GM19193 (cell line): ENCODE measurements around the gene PPP3CA.

ENCODE experiments used
- POLR2A ChIP-seq: IDR thresholded peaks from 4 replicates; pipeline ENCODE4 v1.6.1; 2011; ENCODE audit not compliant: insufficient read depth, insufficient read length; ENCODE audit errors: extremely low read depth

PPP3CA gene

DNA sequence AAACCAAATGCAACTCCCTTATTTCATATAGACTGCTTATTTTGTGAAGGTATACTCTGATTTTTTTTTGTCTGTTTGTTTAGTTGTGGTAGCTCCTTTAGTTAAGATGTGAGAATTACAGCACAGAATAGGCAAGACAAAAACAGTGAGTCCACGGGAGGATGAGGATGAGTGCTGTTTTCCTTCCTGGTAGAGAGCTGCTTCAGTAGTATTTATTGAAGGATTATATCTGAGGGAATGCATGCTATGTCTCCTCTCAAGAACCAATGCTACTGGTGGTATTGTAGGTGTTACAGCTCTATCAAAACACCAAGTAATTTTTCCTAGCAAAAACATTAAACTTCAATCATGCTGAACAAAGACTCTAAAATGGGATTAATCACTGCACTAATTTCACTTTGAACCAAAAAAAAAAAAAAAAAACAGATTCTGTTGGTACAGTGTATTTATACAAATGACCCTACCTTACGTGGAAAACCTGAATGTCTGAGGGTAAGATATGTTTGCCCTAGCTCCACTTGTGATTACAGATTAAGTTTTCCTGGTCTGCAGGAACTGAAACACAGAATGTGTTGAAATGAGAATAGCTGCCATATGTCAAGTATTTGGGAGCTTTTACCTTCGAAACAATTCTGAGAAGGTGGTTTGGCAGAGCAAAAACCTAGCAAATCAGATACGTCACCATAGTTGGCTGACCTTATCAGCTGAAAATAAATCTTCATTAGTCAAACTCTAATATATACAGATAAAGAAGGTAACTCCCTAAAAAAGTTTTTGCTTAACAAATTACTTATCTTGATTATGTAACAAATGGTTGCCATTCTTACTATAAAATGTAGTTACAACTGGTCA, 40.3 kb downstream of the PPP3CA start:
- TF ChIP-seq POLR2A: no peak

GRCh38 chr4:101306225-101306624, 41.1 kb downstream of the PPP3CA start:
- TF ChIP-seq POLR2A: no peak

GRCh38 chr4:101304916-101305315, 42.4 kb downstream of the PPP3CA start:
- no peak for TF ChIP-seq POLR2A

- no peak for TF ChIP-seq POLR2A
These were observed 47.3 kb downstream of the PPP3CA start for GRCh38 chr4:101299899-101300540.

DNA sequence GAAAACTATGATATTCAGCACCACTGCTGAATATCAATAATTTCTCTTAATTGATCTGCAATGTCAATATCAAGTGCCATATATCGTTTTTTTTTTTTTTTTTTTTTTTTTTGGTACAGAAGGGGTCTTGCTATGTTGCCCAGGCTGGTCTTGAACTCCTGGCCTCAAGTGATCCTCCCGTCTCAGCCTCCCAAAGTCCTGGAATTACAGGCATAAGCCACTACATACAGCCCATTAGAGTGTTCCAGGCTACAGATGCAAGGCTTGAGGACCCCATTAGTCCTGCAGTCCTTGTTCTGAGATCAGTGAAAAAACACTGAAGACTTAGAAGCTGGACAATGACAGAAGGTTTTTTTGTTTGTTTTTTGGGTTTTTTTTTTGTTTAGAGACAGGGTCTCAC, 48.3 kb downstream of the PPP3CA start:
- TF ChIP-seq POLR2A: no peak

DNA sequence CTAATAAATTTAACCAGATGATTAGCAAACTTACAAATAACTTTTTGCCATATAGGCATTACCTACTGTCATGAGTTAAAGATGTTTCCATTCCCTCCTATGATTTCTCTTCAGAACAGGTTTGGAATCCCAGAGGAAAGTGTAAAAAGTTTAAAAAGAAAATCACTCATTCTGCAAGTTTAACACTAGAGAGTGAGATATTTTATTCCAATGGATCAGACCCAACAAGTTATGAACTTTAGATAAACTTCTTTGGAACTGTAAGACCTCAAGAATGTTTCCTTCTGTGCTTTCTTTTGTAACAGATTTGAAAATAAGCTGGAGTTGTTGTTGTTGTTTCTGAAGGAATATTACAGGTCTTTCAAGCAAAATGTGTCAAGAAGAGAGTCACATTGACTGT, 51.6 kb downstream of the PPP3CA start:
- TF ChIP-seq POLR2A: no peak

DNA sequence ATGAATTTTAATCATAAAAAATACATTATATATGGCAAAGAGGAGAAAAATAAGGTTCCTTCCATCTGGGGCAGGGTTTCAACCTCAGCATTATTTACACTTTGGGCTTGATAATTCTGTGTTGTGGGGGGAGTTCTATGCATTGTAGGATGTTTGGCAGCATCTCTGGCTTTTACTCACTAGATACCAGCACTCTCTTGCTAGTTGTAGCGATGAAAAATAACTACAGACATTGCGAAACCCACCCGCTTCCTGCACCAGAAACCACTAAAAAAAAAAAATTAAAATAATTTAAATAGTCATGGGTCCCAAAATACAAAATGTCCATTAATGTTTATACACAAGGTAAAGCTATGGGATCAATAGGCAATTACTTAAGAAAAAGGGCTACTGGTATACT, 52.7 kb downstream of the PPP3CA start:
- no peak for TF ChIP-seq POLR2A

- TF ChIP-seq POLR2A: no peak
These were observed 54.4 kb downstream of the PPP3CA start for GRCh38 chr4:101292901-101293300.

DNA sequence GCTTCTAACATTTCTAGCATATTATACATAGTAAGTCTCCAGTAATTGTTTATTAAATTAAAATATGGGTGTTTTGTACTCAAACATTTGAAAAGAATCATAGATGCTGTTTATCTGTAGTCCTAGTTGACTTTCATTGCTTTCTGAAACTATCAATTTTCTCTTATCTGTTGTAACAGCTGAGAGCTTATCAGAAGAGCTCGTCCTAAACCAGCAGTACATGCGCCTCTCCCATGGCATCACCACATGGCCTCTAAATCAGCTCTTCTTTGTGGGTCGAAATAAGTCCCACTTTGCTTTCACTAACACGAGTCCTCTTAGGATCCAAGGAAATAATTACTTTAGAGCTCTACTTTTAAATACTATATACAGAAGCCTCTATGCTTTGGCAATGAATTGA, 55.1 kb downstream of the PPP3CA start:
- no peak for TF ChIP-seq POLR2A

- no peak for TF ChIP-seq POLR2A
These were observed 56.1 kb downstream of the PPP3CA start for GRCh38 chr4:101291198-101291597.

DNA sequence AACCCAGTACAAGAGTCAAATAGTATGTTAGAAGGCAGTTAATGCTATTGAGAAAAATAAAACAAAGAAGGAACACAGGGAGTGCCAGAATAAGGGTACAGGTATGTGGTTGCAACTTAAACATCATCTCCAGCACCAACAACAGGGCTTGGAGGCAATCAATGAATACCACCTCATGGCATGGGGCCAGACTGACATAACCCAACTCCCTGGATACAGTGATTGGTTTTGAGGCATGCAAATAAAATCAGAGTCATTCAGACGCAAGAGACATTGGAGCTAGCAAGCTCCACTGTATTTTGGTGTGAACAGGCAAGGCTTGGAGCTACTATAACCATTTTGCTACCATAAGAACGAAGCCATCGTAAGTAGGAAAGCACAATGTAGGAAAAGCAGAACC, 56.7 kb downstream of the PPP3CA start:
- no peak for TF ChIP-seq POLR2A

GRCh38 chr4:101289306-101289705, 58.0 kb downstream of the PPP3CA start:
- no peak for TF ChIP-seq POLR2A

DNA sequence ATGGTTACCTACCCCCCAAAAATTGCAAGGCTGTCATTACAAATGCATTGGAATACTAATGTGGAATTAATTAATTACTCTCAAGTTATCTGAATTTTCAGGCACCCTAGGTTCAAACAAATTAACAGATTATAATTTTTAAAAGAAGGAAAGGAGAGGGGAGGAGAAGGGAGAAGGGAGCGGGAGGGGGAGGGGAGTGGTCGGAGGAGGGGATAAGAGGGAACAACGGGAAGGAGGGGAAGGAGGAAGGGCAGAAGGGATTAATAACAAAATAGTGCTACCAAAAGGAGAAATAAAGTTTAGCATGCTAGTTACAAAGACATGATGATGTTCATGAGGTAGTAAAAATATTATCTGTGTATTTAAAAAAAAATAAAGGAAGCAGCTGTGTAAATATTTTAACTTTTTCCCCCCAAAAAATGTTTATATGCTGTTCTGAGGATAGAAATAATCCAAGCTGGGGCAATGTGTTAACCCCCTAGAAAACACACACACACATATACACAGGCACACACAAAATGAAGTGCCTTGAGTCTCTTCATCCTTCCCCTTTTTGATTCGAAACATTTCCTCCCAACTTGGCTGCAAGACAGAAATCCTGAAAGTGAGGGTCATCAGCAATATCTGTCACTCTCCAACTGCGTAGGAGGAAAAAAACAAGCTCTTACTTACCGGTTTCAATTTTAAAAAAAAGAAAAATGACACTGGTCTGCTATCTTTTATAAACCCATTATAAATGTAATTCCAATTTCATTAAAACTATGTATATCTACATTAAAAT, 58.8 kb downstream of the PPP3CA start:
- TF ChIP-seq POLR2A: no peak

DNA sequence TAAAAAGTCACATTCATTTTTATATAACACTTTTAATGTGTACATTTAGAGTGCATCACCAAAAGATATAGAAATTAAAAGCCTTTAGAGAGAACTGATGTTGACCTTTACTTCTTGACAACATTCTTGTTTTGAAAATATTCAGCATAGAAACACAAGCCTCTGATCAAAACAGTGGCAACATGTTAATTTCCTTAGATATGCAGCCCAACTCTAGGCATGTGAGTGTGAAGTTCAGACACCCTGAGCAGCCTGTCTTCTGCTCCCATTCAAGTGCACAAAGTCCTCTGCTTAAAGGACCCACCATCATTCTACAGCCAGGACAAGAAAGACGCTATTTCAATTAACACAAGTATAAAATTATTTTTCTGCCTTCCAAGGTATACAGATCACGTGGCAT, 60.0 kb downstream of the PPP3CA start:
- TF ChIP-seq POLR2A: no peak

DNA sequence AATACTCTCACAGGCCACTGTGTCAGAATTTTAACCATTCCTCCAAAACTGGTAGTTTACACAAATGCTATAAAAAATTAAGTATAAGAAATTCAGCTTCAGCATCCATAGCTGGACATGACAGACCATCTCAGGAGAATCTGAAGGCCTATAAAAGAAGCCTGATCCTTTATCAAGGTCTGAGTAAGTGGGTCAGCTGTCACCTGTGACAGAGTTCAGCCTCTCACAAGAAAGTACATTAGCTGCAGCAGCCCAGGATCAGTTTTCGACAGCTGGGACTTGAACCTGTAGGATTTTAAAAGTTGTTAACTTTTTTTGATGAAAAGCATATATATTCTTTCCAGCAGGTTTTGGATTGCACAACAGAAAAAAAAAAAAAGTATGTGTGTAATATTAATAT, 60.7 kb downstream of the PPP3CA start:
- TF ChIP-seq POLR2A: no peak
